DMS153 treated with DMSO at 0.1 percent for 48 hours (cell line): ENCODE results near the gene PEG3.
"Not testable (repeated sequence)": the region's sequence is repeated elsewhere in the genome, so short reads cannot be mapped to it uniquely, and the experiment has no call there.

ENCODE experiments used
- DNase-seq: peaks from one replicate; lab custom pipeline; 2025; ENCODE audit not compliant: unreplicated experiment; lab: John Stamatoyannopoulos, UW

PEG3 gene

DNA sequence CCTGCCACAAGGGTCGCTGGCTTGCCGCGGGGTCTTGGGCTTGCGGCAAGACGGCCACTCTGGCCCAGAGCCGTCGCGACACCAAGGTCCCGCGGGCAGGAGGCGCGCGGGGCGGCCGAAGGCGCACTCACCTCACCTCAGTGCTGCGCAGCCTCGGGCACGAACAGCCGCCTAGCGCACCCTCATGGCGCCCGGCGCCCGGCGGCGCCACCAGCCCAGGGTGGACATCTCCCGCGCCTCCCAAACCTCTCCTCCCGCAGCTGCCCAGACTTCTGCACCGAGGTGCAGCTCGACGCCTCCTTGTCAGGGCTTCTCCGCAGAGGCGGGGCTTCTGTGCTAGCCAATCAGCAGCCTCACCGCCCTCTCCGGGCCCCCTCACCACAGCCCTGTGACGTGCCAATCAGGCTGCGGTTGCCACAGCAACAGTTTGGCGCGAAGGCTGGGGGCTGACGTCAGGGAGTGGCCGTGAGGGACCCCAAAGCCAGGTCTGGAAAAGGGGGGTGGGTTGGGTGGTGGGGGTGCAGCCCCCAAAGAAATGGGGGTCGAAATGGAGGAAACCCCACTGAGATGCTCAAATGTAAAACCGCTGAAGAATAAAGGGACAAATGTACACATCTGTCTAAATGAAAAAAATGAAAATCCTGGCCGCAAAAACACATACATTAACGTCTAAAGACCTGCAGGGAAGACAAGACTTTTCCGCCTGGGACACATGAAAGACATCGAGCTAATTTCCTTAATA is at the start of gene PEG3, which contains the start of gene ZIM2:
Gene PEG3 (minus strand): TSS at position 276 of the 742 bp plus-strand sequence. CDS start 16,071 bp downstream, outside the sequence.
Gene ZIM2 (minus strand): TSS at position 276 of the 742 bp plus-strand sequence. CDS start 16,449 bp downstream, outside the sequence.
- DNase-seq, result no peak

DNA sequence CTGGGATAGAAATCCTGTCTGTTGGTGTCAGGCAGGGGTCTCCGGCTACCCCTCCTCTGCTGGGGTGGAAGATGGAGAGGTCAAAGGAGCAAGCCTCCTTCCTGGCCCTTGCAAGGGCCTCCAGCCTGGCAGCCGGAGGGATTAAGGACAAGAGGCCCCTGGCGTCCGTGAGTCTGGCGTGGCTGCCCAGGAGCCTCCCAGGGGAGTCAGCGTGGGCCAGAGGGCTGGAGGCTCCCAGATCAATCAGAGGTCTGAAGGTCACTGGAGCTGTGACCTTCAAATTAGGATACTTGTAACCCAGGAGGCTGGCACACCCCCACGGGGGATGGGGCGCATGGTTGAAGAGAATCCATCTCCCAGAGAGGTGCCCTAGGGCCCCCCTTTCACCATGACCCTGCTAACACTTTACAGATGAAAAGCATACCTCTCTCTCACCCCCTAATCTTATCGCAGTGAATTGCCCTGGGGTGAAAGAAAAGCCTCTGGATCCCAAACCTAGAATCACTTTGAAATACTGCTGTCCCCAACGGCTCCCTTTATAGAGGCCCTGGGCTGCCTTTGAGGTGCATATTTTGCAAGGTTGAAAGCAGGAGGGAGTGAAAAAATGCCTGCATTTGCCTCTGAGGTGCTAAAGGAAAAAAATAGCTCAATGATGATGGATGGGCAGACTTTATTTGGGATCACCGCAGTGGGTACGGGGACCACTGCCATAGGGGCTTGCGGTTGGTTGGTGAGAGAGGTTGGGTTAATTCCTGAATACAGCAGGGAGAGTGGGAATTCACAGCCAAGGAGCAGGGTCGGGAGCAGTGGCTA is 44.9 kb upstream of the PEG3 start:
- DNase-seq, result no peak

DNA sequence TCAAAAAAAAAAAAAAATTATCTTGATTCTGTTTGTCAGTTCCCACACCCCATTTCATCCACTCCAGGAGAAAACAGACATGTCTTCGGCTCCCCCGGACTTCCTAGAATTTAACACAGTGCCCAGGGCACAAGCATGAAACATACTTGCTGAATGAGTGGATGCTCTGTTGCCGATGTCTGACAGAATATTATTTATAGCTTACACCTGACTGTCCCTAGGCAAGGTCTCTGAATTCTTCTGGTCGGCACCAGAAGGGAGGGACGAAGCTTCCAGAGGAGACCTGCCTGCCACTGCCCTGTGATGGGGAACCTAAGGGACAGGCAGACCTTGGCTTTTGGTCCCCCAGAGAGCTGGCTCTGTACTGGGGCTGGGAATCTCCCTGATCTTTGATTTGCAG is 43.9 kb upstream of the PEG3 start:
- no peak for DNase-seq

DNA sequence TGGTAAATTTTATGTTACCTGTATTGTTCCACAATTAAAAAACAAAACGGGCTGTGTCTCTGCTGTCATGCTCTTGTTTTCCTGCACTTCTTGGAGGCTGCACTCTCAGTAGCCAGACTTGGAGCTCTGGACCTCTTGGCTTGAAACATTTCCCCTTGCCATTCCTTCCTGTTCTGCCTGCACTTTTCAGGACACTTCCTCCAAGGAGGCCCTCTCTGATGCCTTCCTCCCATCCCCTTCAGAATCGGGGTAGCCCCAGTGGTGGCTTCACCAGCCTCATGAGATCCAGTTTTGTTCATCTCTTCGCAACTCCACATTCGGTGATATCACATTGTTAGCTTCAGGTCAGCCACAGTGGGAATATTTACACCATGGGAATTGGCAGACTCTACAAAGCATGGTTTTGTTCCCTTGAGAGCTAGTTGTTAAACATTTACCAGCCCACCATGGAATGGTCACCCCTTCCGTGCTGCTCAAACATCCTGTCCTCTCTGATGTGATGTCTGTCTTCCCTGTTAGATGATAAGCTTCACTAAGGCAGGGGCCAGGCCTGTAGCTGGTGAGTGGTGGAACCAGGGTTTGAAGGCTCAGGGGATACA is 40.2 kb upstream of the PEG3 start:
- no peak for DNase-seq

DNA sequence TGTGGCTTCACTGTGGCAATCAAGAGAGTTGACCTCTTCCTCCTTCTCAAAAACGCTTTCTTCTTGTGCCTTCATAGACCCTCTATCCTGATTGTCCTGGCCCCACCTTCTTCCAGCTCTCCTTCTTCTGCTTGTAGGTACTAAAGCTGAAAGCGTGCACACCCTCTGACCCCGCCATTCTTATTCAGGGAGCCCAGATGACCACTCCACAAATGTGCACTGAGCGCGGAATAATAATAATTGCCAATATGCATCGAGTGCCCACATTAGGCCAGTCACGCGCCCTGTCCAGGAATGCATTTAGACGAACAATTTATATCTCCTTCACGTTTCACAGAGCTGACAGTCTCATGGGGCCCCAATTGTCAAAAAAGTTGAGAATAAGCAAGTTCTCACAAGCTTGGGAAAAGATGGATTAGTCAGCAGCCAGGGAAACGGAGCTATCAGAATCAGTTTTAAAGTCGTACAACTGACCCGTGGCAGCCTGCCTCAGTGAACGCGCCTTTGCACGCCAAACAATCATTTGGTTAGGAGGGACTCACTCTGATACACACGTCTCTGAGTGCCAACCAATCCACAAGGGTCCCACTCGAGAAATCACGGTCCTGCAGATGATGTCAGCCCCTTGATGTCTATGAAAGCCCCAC is 36.7 kb upstream of the PEG3 start:
- DNase-seq, result no peak

DNA sequence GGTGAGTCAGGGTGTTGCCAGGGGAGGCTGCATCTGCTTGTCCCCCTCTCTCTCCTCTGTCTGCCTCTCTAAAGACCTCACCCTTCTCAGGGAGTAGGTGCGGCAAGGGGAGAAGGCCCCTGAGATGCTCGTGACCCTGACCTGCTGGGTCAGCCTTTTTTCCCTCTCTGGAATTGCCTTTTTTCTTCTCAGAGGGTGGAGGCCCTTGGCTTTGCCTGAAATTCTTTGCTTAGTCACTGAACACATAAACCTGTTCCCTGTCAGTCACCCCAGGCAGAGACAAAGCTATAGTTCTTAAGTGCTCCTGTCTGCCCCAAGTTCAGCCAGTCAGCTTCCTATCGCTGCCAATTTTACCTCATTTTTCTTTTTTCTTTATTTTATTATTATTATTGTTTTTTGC is 35.2 kb upstream of the PEG3 start:
- no peak for DNase-seq

DNA sequence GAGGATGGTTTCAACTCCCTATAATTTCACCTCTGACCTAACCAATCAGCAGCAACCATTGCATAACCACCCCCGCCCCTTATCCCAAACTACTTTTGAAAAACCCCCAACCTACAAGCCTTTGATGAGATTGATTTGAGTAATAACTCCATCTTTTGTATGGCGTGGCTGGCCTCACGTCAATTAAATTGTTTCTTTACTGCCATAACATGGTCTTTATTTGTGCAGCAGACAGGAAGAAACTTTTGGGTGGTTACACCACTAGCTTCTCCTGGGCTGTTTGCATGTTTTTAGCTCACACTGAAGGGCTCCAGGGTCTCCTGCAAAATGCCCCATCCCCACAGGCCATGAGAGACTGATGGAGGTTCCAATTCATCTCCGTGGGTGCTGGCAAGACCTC is 34.0 kb upstream of the PEG3 start:
- no peak for DNase-seq

DNA sequence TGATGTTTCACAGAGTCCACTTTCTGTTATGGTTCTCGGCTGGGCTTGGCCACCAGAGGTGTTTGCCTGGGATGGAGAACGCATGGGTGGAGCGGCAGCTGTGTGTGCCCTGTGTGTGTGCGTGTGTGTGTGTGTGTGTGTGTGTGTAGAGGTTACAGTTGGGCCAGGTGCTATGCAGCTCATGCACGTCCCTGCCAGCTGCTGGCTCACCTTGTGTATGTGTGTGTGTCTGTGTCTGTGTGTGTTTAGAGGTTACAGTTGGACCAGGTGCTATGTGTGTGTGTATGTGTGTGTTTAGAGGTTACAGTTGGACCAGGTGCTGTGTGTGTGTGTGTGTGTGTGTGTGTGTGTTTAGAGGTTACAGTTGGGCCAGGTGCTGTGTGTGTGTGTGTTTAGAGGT is 33.0 kb upstream of the PEG3 start:
- no peak for DNase-seq

DNA sequence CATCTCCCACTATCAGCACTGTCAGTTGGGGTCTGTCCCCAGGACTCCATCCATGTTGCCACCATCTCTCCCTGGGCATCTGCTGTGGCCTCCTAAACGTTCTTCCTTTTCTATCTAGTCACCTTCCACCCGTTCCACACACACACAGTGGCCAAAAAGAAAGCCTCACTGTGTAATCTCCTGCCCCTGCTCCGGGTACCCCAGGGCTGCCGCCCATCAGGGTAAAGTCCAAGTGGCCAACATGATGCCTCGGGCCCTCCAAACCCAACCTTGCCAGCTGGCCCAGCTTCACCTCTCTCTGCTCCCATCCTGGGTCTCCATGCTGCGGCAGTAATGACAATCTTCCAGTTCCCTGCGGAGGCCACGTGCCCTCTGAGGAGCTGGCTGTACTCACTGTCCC is 29.4 kb upstream of the PEG3 start:
- DNase-seq, result no peak

DNA sequence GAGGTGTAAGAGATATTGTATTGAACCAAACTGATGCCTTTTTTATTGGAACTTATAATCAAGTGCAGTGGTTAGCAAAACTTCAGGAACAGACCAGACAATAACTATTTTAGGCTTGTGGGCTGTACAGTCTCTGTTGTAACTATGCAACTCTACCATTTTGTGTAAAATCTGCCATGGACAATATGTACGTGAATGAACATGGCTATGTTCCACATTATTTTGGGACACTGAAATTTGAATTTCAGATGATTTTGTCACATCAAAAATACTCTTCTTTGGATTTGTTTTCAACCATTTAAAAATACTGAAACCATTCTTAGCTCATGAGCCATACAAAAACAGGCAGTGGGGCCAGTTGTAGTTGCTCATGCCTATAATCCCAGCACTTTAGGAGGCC is 27.9 kb upstream of the PEG3 start:
- DNase-seq, result no peak

DNA sequence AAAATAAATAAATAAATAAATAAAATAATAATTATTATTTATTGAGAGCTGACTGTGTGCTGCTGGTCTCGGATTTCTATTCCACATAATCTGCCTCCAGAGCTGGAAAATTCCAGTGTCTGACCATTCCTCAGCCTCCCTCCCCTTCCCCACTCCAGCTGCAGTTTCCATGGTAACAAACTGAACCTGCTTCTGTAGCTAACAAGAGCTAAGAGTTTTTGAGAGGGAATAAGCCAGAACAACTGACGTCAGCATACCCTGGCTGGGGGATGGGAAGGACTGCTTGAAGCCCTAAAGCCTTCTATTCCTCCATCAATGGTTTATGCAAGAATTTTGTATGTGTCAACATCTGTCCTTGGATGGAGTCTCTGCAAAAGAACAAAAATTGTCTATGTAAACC is 26.0 kb upstream of the PEG3 start:
- DNase-seq, result no peak

DNA sequence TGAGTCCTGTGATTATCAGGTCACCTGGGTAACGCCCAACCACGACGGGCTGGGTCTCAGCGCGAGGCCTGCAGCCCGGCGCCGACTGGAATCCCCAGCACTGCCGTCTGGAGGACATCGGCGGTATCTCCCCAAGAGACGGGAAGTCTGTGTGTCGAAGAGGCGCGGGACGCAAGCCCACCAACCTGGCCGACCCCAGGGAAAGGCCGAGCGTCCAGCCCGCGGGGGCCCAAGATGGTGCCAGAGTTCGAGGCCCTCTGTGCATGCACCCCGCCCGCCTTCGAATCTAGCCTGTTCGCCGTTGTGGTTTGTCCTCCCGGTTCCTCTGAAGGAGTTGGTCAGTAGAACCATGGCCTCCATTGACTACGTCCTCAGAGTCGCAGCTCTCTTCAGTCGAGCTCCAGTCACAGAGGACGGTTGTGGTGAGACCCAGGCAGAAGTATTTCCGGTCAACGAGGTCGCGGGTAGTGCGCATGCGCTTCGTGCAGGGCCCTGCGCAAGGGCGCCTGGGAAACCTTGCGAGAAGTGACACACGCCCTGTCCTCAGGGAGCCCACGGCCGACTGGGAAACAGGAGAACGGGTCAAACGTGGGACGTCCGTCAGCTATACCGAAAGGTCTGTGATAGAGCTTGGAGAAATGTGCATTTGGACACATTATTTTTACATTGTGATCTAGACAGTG is 24.1 kb upstream of the PEG3 start:
- DNase-seq, result no peak

DNA sequence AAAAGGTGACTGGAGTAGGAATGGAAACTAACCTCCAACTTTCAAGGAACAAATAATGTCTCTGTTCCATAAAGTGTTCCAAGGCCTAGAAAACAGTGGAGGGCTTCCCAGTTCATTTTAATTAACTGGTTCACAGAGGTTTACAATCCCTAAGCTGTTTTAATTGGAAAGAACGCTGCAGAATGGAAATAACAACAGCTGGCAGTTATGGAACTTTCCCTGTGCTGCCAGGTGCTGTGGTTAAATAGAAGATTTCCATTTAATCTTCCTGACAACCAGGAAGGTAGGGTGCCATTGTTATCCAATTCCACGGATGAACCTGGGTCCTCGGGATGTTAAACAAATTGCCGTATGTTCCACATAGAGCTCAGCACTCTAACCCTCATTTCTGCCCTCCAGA is 22.2 kb upstream of the PEG3 start:
- no peak for DNase-seq

DNA sequence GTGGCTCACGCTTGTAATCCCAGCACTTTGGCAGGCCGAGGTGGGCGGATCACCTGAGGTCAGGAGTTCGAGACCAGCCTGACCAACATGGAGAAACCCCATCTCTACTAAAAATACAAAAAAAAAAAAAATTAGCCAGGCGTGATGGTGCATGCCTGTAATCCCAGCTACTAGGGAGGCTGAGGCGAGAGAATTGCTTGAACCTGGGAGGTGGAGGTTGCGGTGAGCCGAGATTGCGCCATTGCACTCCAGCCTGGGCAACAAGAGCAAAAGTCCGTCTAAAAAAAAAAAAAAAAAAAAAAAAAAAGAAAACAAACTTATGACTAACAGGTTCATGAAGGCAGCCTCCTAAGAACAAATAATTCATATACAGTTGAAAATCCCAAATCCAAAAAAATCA is 19.9 kb upstream of the PEG3 start:
- DNase-seq, result not testable (repeated sequence)

DNA sequence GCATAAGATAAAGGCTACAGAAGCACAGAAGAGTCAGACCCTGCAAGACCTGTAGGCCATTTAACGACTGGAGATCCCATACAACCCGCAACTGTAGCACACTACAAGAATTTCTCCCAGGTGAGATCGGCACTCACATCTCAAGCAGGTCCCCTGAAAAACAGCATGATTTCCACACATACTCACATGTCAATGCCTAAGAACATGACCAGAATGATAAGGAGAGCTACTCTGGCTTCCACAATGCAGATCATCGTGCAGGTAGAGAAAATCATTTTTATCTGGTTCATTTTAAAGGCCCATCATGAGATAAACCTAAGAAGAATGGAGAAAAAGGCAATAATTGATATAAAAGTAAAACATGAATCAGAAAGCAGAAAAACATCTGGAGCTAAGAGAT is 17.5 kb upstream of the PEG3 start:
- DNase-seq, result no peak

DNA sequence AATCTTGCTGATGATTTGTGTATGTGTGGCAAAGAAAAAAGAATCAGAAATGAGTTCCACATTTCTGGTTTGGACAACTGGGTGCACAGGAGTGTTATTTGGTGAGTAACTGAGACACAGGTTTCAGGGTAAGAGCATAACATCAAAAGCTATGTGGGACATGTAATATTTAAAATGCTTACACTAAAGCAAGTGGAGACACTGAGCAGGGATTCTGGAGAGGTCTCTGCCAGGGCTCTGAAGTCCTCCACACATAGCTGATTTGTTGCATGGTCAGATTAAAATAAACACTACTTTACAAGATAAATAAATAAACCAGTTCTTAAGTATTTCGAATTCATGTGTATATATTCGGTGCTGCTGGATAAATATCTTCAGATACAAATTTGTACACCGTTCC is 16.3 kb upstream of the PEG3 start:
- DNase-seq, result no peak

DNA sequence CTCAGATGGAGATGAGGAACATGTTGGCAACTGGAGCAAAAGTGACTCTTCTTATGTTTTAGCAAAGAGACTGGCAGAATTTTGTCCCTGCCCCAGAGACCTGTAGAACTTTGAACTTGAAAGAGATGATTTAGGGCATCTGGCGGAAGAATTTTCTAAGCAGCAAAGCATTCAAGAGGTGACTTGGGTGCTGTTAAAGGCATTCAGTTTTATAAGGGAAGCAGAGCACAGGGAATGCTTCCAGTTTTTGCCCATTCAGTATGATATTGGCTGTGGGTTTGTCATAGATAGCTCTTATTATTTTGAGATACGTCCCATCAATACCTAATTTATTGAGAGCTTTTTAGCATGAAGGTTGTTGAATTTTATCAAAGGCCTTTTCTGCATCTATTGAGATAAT is 11.8 kb upstream of the PEG3 start:
- not testable (repeated sequence) for DNase-seq

DNA sequence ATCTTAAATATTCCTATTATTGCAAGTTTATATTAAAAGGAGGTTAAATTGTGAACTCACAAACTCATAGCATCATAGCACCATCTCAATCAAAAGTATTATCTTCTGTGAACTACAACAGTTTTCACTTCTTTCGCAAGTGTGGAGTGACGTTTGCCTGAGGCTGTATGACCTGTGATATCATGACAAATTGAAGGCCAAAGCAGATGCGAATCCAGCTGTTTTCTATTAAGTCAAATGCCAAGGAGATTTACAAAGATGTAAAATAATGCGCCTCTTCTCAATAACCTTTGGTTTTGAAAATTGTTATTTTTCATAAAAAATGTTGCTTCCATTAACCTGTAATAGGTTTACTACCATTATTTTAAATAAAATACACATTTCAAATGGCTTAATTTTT is 7.6 kb upstream of the PEG3 start:
- DNase-seq, result no peak

DNA sequence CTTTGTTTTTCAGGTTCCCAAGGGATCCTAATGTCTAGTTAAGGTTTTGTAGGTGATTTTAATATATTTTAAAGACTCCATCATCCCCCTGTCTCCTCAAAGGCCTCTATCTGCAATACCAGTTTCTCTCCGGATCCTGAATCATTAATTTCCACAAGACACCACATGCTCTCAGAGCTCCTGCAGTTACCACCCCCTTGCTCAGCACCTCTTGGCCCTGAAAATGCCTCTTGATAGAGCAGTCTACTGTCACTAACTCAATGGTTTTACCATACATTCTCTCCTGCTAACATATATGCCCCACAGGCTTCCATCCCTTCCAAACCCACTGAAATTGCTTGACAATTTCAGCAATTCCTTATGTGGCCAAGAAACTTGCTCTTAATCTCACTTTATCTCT is 1.9 kb upstream of the PEG3 start:
- no peak for DNase-seq

DNA sequence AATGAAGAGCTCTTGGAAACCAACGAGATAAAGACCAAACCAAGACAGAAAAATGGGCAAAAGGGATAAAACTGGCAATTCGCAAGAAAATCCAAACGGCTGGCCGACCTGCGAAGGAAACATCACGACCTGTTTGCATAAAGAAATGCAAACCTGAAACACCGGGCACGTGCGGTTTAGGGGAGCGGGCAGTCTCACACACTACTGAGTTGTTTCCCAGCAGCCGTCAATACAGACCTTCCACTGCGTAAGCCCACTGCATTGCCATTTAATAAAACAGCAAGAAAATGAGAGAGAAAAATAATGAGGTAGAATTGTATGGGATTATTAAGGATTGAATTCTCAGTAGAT is 642 bp upstream of the PEG3 start:
- DNase-seq, result no peak
